ENCODE results near the gene SETD7. TPM values are rescaled to one million over a fixed set of nuclear protein-coding genes. Genes with fewer than 3 reads are reported as not detected.
"Not testable (repeated sequence)": the region's sequence is repeated elsewhere in the genome, so short reads cannot be mapped to it uniquely, and the experiment has no call there.

SETD7 gene
- total RNA-seq, 2 experiments from 2014 or later = 12.4 to 12.5 TPM

DNA sequence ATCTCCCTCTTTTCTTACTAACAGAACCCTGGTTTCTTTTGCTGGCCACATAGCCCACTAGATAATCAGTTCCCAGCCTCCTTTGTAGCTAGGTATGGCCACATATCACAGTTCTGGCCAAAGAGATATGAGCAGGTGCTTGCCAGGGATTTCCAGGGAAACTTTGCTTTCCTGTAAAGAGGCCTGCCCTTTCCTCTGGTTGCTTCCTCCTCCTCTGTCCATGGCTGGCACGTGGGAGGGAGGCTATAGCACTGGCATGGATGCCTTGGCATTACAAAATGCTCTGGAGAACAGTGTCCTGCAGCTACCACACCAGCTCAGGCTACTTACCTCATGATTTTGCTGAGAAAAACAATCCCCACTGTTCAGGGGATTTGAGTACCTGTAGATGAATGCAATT lies 74.6 kb downstream of the SETD7 start:
- no peak overlapping the region for H3K27ac Mint-ChIP-seq

DNA sequence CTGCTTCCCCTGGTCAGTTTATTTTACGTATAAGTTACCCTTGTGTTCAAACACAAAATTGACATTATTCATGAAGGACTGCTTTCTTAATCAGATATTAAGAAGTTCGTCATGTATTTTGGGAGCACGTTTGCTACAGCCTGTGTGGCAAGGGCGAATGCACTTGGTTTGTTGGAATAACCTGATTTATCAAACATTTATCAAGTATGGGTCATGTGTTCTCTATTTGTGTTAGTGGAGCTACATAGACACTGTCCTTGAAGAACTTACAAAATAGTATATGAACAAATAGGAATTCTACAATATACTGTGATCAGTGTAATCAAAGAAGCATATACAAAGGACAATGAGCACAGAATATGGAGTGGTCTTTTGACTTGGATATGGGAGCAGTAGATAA lies 79.7 kb downstream of the SETD7 start:
- Mint-ChIP-seq H3K4me1 (no peaks in the 10 kb centered on the region), H3K27ac (no peak overlapping the region), H3K27me3 (no peaks in the 10 kb centered on the region), H3K4me3 (no peak overlapping the region), H3K36me3 (ENCODE audit: low read depth) (peaks cover 18% of the 10 kb centered on the region), H3K9me3 (ENCODE audit: low read depth) (no peaks in the 10 kb centered on the region)
- CTCF ChIA-PET = interaction anchor here (1.0 to 1.3 kb wide), 2 partner anchors 11 to 85 kb away, joined by 3 read pairs; no protein-coding TSS in a partner anchor
- POLR2A ChIA-PET = no interaction called here
- intact Hi-C loops (cut with DNase I, micrococcal nuclease) = no loop called here
- ATAC-seq (no peak), DNase-seq (no peak)

More for the DNA sequence above, 74.6 kb downstream of the SETD7 start:
- no peak for ATAC-seq
- intact Hi-C loops (cut with DNase I, micrococcal nuclease) = no loop called here
- Mint-ChIP-seq H3K36me3 (ENCODE audit: low read depth) (peaks cover 2% of the 10 kb centered on the region), H3K27me3 (no peaks in the 10 kb centered on the region), H3K4me3 (no peak overlapping the region), H3K4me1 (no peaks in the 10 kb centered on the region), H3K9me3 (ENCODE audit: low read depth) (no peaks in the 10 kb centered on the region)
- DNase-seq = no peak
- POLR2A ChIA-PET = no interaction called here
- CTCF ChIA-PET = interaction anchor here (0.7 kb wide), 1 partner anchor 261 kb away, joined by 5 read pairs; no protein-coding TSS in a partner anchor

DNA sequence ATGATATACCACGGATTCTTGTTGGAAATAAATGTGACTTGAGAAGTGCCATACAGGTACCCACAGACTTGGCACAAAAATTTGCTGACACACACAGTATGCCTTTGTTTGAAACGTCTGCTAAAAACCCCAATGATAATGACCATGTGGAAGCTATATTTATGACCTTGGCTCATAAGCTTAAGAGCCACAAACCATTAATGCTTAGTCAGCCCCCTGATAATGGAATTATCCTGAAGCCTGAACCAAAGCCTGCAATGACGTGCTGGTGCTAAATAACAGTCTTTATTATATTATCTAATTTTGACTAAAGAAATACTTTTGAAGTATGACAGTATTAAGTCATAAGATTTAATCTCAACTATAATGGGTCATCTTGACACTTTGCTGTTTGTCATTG lies 83.2 kb downstream of the SETD7 start:
- Mint-ChIP-seq H3K4me1 (peaks cover 3% of the 10 kb centered on the region), H3K27ac (no peak overlapping the region), H3K27me3 (no peaks in the 10 kb centered on the region), H3K36me3 (ENCODE audit: low read depth) (peaks cover 28% of the 10 kb centered on the region), H3K4me3 (no peak overlapping the region), H3K9me3 (ENCODE audit: low read depth) (peaks cover 11% of the 10 kb centered on the region)
- DNase-seq (no peak), ATAC-seq (no peak)
- ChIA-PET CTCF (no interaction called here), POLR2A (no interaction called here)
- intact Hi-C loops (cut with DNase I, micrococcal nuclease) = no loop called here

DNA sequence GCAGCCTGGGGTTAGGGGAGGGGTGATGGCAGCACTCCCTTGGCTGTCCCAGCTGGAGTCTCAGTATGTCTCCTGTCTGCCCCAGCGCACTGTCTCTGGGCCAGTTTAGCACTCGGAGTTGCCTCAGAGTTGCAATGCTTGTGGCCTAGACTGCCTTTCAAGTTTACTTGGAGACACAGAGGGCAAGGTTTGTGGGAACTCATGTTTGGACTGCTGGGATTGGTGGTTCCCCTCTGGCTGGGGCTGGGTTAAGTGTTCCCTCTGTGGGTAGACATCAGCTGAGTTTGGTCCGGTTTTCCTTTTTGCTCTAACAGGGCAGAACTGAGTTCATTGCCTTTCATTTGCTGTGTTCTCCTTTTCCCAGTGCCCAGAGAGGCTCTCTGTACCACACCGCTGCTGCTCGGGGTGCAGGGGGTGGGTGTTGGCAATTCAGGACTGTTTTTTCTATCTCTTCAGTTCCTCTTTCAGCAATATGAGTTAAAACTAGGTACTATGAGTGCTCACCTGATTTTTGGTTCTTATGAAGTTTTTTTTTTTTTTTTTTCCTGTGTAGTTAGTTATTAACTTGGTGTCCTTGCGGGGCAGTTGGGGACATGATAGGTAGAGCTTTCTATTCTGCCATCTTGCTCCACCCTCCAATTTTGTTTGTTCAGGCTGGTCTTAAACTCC lies 84.9 kb downstream of the SETD7 start:
- CTCF ChIA-PET = no interaction called here
- H3K27me3 Mint-ChIP-seq = no peaks in the 10 kb centered on the region
- peaks cover 29% of the 10 kb centered on the region for H3K36me3 Mint-ChIP-seq (ENCODE audit: low read depth)
- peaks cover 11% of the 10 kb centered on the region for H3K9me3 Mint-ChIP-seq (ENCODE audit: low read depth)
- no peak overlapping the region for H3K4me3 Mint-ChIP-seq
- no peak overlapping the region for H3K27ac Mint-ChIP-seq
- DNase-seq (no peak), ATAC-seq (no peak)
- peaks cover 3% of the 10 kb centered on the region for H3K4me1 Mint-ChIP-seq
- intact Hi-C loops (cut with DNase I, micrococcal nuclease) = no loop called here
- POLR2A ChIA-PET = interaction anchor here (1.0 kb wide), 1 partner anchor 18 kb away, joined by 5 read pairs; no protein-coding TSS in a partner anchor

DNA sequence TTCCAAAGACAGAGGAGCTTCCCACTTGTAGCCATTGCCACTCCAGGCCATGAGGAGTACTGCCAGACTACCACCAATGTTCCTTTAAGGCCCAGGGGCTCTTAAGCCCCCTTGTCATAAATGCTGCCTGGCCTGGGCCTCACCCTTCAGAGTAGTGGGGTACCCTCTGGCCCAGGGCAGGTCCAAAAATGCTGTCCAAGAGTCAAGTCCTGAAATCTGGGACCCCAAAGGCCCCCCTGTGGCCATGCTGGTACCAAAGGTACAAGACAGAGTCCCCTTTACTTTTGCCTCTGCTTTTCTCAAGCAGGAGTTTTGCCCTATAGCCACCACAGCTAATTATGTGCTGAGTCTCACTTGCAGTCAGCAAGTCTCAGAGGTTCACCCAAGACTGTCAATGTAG lies 85.7 kb downstream of the SETD7 start:
- peaks cover 29% of the 10 kb centered on the region for H3K36me3 Mint-ChIP-seq (ENCODE audit: low read depth)
- ATAC-seq = no peak
- no peak overlapping the region for H3K4me3 Mint-ChIP-seq

DNA sequence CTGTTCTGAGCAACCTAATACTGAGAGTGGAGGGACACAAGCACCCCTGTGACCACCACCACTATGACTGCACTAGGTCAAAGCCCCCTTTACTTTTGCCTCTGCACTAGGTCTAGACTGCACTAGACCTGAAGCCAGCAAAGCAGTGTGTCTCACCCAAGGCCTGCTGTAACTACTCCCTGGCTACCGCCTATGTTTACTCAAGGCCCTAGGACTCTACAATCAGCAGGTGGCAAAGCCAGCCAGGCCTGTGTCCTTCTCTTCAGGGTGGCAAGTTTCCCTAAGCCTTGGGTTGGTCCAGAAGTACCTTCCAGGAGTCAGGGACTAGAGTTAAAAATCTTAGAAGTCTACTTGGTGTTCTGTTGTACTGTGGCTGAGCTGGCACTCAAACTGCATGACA lies 86.2 kb downstream of the SETD7 start:
- Mint-ChIP-seq H3K27ac (no peak overlapping the region), H3K4me1 (peaks cover 3% of the 10 kb centered on the region), H3K9me3 (ENCODE audit: low read depth) (peaks cover 11% of the 10 kb centered on the region), H3K4me3 (no peak overlapping the region), H3K27me3 (no peaks in the 10 kb centered on the region), H3K36me3 (ENCODE audit: low read depth) (peaks cover 31% of the 10 kb centered on the region)
- intact Hi-C loops (cut with DNase I, micrococcal nuclease) = no loop called here
- no peak for ATAC-seq
- CTCF ChIA-PET = no interaction called here
- POLR2A ChIA-PET = interaction anchor here (1.0 kb wide), 1 partner anchor 17 kb away, joined by 5 read pairs; no protein-coding TSS in a partner anchor
- DNase-seq = no peak

More for the DNA sequence above, 85.7 kb downstream of the SETD7 start:
- no peak for DNase-seq
- Mint-ChIP-seq H3K4me1 (peaks cover 3% of the 10 kb centered on the region), H3K27ac (no peak overlapping the region), H3K27me3 (no peaks in the 10 kb centered on the region), H3K9me3 (ENCODE audit: low read depth) (peaks cover 11% of the 10 kb centered on the region)
- ChIA-PET CTCF (interaction anchor here (0.6 kb wide), 1 partner anchor 895 kb away, joined by 4 read pairs; no protein-coding TSS in a partner anchor), POLR2A (interaction anchor here (1.0 kb wide), 1 partner anchor 17 kb away, joined by 5 read pairs; no protein-coding TSS in a partner anchor)
- intact Hi-C loops (cut with DNase I, micrococcal nuclease) = no loop called here

DNA sequence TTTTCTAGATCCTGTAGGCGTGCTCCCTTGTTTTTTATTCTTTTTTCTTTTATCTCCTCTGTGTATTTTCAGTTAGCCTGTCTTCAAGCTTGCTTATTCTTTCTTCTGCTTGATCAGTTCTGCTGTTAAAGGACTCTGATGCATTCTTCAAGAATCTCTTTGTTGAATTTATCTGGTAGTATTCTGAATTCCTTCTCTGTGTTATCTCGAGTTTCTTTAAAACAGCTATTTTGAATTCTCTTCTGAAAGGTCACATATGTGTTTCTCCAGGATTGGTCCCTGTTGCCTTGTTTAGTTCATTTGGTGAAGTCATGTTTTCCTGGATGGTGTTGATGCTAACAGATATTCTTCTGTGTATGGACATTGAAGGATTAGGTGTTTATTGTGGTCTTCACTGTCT lies 86.8 kb downstream of the SETD7 start:
- no peaks in the 10 kb centered on the region for H3K27me3 Mint-ChIP-seq
- CTCF ChIA-PET = no interaction called here
- intact Hi-C loops (cut with DNase I, micrococcal nuclease) = no loop called here
- no peak overlapping the region for H3K4me3 Mint-ChIP-seq
- peaks cover 3% of the 10 kb centered on the region for H3K4me1 Mint-ChIP-seq
- peaks cover 36% of the 10 kb centered on the region for H3K36me3 Mint-ChIP-seq (ENCODE audit: low read depth)
- no peak for DNase-seq
- peaks cover 11% of the 10 kb centered on the region for H3K9me3 Mint-ChIP-seq (ENCODE audit: low read depth)
- POLR2A ChIA-PET = no interaction called here
- ATAC-seq = no peak
- no peak overlapping the region for H3K27ac Mint-ChIP-seq

DNA sequence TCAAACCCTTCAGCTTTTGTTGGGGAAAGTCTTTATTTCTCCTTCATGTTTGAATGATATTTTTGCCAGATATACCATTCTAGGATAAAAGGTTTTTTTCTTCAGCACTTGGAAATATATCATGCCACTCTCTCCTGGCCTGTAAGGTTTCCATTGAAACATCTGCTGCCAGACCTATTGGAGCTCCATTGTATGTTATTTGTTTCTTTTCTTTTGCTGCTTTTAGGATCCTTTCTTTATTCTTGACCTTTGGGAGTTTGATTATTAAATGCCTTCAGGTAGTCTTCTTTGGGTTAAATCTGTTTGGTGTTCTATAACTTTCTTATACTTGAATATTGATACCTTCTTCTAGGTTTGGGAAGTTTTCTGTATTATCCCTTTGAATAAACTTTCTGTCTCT lies 87.3 kb downstream of the SETD7 start:
- Mint-ChIP-seq H3K9me3 (ENCODE audit: low read depth) (peaks cover 11% of the 10 kb centered on the region), H3K36me3 (ENCODE audit: low read depth) (peaks cover 38% of the 10 kb centered on the region)
- ATAC-seq; H3K27me3 Mint-ChIP-seq; DNase-seq; H3K27ac Mint-ChIP-seq; H3K4me3 Mint-ChIP-seq; CTCF ChIA-PET; intact Hi-C loops (cut with DNase I, micrococcal nuclease); POLR2A ChIA-PET; H3K4me1 Mint-ChIP-seq: not testable (repeated sequence)

DNA sequence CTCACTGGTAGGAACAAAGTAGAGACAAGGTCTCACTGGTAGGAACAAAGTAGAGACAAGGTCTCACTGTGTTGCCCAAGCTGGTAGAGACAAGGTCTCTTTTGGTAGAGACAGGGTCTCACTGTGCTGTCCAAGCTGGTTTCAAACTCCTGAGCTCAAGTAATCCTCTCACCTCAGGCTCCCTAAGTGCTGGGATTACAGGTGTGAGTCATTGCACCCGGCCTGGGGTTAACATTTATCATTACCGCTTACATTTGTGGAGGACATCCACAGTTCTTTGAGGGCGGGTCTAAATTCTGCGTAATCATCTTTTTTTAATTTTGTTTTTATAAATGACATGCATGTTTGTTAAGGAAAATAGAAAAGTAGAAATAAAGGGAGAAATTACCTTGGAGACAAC lies 90.1 kb downstream of the SETD7 start:
- intact Hi-C loops (cut with DNase I, micrococcal nuclease) = no loop called here
- Mint-ChIP-seq H3K4me1 (peaks cover 3% of the 10 kb centered on the region), H3K27ac (no peak overlapping the region), H3K4me3 (no peak overlapping the region), H3K36me3 (ENCODE audit: low read depth) (peaks cover 26% of the 10 kb centered on the region), H3K27me3 (no peaks in the 10 kb centered on the region), H3K9me3 (ENCODE audit: low read depth) (peaks cover 11% of the 10 kb centered on the region)
- no peak for DNase-seq
- ChIA-PET POLR2A (interaction anchor here (0.6 kb wide), 1 partner anchor 10 kb away, joined by 4 read pairs; no protein-coding TSS in a partner anchor), CTCF (interaction anchor here (0.7 to 1.2 kb wide), 2 partner anchors 10 kb away, joined by 3 read pairs; no protein-coding TSS in a partner anchor)
- ATAC-seq = no peak

DNA sequence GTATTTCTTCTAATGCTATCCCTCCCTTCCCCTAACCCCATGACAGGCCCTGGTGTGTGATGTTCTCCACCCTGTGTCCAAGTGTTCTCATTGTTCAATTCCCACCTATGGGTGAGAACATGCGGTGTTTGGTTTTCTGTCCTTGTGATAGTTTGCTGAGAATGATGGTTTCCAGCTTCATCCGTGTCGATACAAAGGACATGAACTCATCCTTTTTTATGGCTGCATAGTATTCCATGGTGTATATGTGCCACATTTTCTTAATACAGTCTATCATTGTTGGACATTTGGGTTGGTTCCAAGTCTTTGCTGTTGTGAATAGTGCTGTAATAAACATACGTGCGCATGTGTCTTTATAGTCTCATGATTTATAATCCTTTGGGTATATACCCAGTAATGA lies 91.5 kb downstream of the SETD7 start:
- intact Hi-C loops (cut with DNase I, micrococcal nuclease); POLR2A ChIA-PET; CTCF ChIA-PET; H3K4me1 Mint-ChIP-seq; H3K27me3 Mint-ChIP-seq; H3K4me3 Mint-ChIP-seq; H3K27ac Mint-ChIP-seq; ATAC-seq; DNase-seq: not testable (repeated sequence)
- H3K9me3 Mint-ChIP-seq (ENCODE audit: low read depth) = peaks cover 11% of the 10 kb centered on the region
- H3K36me3 Mint-ChIP-seq (ENCODE audit: low read depth) = peaks cover 31% of the 10 kb centered on the region

DNA sequence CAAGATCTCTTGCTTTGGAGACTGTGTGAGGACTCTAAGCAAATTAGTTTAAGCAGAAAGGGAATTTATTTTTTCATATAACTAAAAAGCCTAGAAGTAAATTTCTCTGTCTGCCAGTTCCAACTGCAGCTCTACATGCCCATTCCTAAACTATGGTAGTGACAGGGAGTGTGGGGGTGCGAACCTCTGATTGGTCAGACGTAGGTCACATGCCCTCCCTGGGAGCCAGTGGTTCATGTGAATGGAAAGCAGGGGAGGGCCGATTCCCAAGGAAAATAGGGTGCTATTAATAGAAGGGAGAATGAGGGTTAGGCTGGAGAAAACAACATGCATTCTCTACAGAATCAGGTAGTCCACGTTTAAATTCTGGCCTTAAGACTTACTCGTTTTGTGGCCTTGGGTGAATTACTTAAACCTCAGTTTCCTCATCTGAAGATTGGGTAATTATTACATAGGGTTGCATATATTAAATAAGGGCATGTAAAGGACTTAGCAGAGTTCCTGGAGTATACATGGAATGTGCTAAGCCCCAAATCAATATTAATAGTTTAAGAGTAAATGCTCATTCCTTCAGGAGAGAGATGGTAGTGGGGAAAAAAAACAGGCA lies 94.9 kb downstream of the SETD7 start:
- CTCF ChIA-PET = no interaction called here
- POLR2A ChIA-PET = no interaction called here
- no peaks in the 10 kb centered on the region for H3K27me3 Mint-ChIP-seq

DNA sequence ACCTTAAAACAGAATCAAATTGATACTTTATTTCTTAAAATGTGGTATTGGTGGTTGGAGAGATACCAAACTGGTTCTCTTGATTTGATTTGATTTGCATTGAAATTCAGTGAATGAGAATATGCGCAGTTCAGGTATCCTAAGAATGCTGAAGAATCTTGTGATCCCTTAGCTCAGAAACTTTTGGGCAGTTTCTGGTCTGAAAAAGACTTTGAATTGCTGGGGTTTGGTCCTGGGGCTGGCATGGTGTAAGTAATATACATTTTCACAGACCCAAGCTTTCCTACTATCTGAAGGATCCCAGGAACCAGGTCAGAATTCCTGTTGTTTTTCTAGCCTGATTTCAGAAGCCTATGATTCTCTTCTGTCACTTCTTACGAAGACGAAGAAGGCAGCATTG lies 95.5 kb downstream of the SETD7 start:
- no peaks in the 10 kb centered on the region for H3K27me3 Mint-ChIP-seq
- CTCF ChIA-PET = no interaction called here
- no peak overlapping the region for H3K27ac Mint-ChIP-seq
- no peak overlapping the region for H3K4me3 Mint-ChIP-seq
- POLR2A ChIA-PET = no interaction called here
- no peaks in the 10 kb centered on the region for H3K9me3 Mint-ChIP-seq (ENCODE audit: low read depth)
- peaks cover 21% of the 10 kb centered on the region for H3K36me3 Mint-ChIP-seq (ENCODE audit: low read depth)
- ATAC-seq = no peak
- H3K4me1 Mint-ChIP-seq = peaks cover 39% of the 10 kb centered on the region
- intact Hi-C loops (cut with DNase I, micrococcal nuclease) = no loop called here
- DNase-seq = no peak

More for the DNA sequence above, 94.9 kb downstream of the SETD7 start:
- H3K4me3 Mint-ChIP-seq = no peak overlapping the region
- H3K27ac Mint-ChIP-seq = no peak overlapping the region
- H3K36me3 Mint-ChIP-seq (ENCODE audit: low read depth) = peaks cover 21% of the 10 kb centered on the region
- ATAC-seq (no peak), DNase-seq (no peak)
- intact Hi-C loops (cut with DNase I, micrococcal nuclease) = no loop called here
- H3K9me3 Mint-ChIP-seq (ENCODE audit: low read depth) = no peaks in the 10 kb centered on the region
- peaks cover 34% of the 10 kb centered on the region for H3K4me1 Mint-ChIP-seq
